Small intestine (tissue), 7 donors: ENCODE measurements around the gene GRIK4. TPM values are rescaled to one million over a fixed set of nuclear protein-coding genes. Genes with fewer than 3 reads are reported as not detected.
A peak's percentile ranks its signal among the peaks of the same experiment; 100 is the strongest.

Source experiments
- DNase-seq, 2 donors: peaks; one replicate each; pipeline versions ENCODE4 v3.0.0 to v3.0.0-alpha.2; 2013
- FAIRE-seq: peaks from 2 replicates; lab custom pipeline; 2012; peaks lifted over from hg19 to GRCh38; lab: Jason Lieb, UNC
- H3K27ac ChIP-seq, 3 donors: one replicate each; pipeline ENCODE4 v1.5.1; 2013; ENCODE audit warnings: low read length in 2 of 3, mild to moderate bottlenecking in 2 of 3, control low read depth in 1 of 3, inconsistent platforms in 1 of 3, low read depth in 1 of 3, moderate library complexity in 1 of 3
- H3K27me3 ChIP-seq, 3 donors: one replicate each; pipeline ENCODE4 v1.6.1; 2013; ENCODE audit warnings: low read length in 3 of 3, inconsistent platforms in 1 of 3; ENCODE audit not compliant: control insufficient read depth in 3 of 3, insufficient read depth in 3 of 3
- H3K36me3 ChIP-seq, 3 donors: one replicate each; pipeline ENCODE4 v1.6.1; 2013; ENCODE audit warnings: low read length in 3 of 3, inconsistent platforms in 1 of 3, low read depth in 1 of 3, mild to moderate bottlenecking in 1 of 3, moderate library complexity in 1 of 3; ENCODE audit not compliant: control insufficient read depth in 3 of 3, insufficient read depth in 2 of 3
- H3K4me1 ChIP-seq, 3 donors: one replicate each; pipeline ENCODE4 v1.6.1; 2013; ENCODE audit warnings: low read length in 2 of 3, inconsistent platforms in 1 of 3, low read depth in 1 of 3, mild to moderate bottlenecking in 1 of 3, moderate library complexity in 1 of 3; ENCODE audit not compliant: control insufficient read depth in 3 of 3, insufficient read depth in 2 of 3
- H3K4me3 ChIP-seq, 3 donors: one replicate each; pipeline ENCODE4 v1.5.1; 2013; ENCODE audit warnings: low read length in 3 of 3, control low read depth in 1 of 3, inconsistent platforms in 1 of 3, low read depth in 1 of 3, mild to moderate bottlenecking in 1 of 3, moderate library complexity in 1 of 3
- H3K9me3 ChIP-seq, 2 donors: one replicate each; pipeline ENCODE4 v1.6.1; 2013; ENCODE audit warnings: low read depth in 1 of 2, low read length in 1 of 2; ENCODE audit not compliant: control insufficient read depth in 2 of 2, insufficient read depth in 1 of 2
- WGBS, 3 donors: extraction: QIAGEN DNeasy Blood & Tissue Kit; methylation state at CpG; one replicate each; pipeline ENCODE4 v1.1.7; 2013; 5-methylcytosine and 5-hydroxymethylcytosine counted together
- polyA plus RNA-seq, 4 donors: library from polyadenylated mRNA; stranded (reverse) in 3 of 4; unstranded in 1 of 4; fragments of 200-250 nt in 3 of 4; fragments of 120-200 nt in 1 of 4; gene quantifications; one replicate each; pipeline versions ENCODE4 v1.2.1 to v1.2.3, GENCODE V29; 2013
- donor health status: healthy with polysubstance abuse.
- donor health status: control.
- donor health status: control.
- donor health status: Bipolar disorder and iron deficiency.
- donor health status: healthy.

The GRIK4 gene
- polyA plus RNA-seq, 4 donors: 0.15 to 1.4 (median 0.27) TPM; not detected in 1

- no peak for FAIRE-seq
- no peak overlapping the region for H3K27ac ChIP-seq
Measured at GRCh38 chr11:120940160-120940848, 428.8 kb downstream of the GRIK4 start.

GRCh38 chr11:120941000-120941399, 429.5 kb downstream of the GRIK4 start:
- FAIRE-seq (no peak), DNase-seq (no peak)
- Histone ChIP-seq H3K9me3 (peaks cover 0 to 13% of the 10 kb centered on the region in 2 donors), H3K4me1 (no peaks in the 10 kb centered on the region), H3K27me3 (peaks cover 0 to 3% (median 0%) of the 10 kb centered on the region in 3 donors), H3K27ac (no peak overlapping the region), H3K36me3 (no peaks in the 10 kb centered on the region), H3K4me3 (no peak overlapping the region)
- 74 to 85% (median 85%) methylated on average over 4 of the region's 4 CpGs for WGBS, 3 donors

More at GRCh38 chr11:120940160-120940848, 428.8 kb downstream of the GRIK4 start:
- H3K27me3 ChIP-seq: peaks cover 0 to 3% (median 0%) of the 10 kb centered on the region in 3 donors
- no peaks in the 10 kb centered on the region for H3K4me1 ChIP-seq
- DNase-seq: no peak
- H3K36me3 ChIP-seq: no peaks in the 10 kb centered on the region
- no peak overlapping the region for H3K4me3 ChIP-seq
- peaks cover 0 to 11% of the 10 kb centered on the region in 2 donors for H3K9me3 ChIP-seq
- WGBS, 3 donors: 83 to 92% (median 87%) methylated on average over 10 of the region's 10 CpGs

GRCh38 chr11:120942701-120943100, 431.2 kb downstream of the GRIK4 start:
- DNase-seq (no peak), FAIRE-seq (no peak)
- Histone ChIP-seq H3K4me3 (no peak overlapping the region), H3K27me3 (peaks cover 0 to 3% (median 0%) of the 10 kb centered on the region in 3 donors), H3K9me3 (peaks cover 0 to 13% of the 10 kb centered on the region in 2 donors), H3K27ac (no peak overlapping the region), H3K4me1 (no peaks in the 10 kb centered on the region), H3K36me3 (no peaks in the 10 kb centered on the region)
- WGBS, 3 donors: 83 to 89% (median 85%) methylated on average over 2 of the region's 2 CpGs

GRCh38 chr11:120945042-120945441, 433.5 kb downstream of the GRIK4 start:
- peaks cover 0 to 3% (median 0%) of the 10 kb centered on the region in 3 donors for H3K27me3 ChIP-seq
- H3K27ac ChIP-seq: no peak overlapping the region
- no peak overlapping the region for H3K4me3 ChIP-seq
- H3K4me1 ChIP-seq: no peaks in the 10 kb centered on the region
- DNase-seq: no peak
- 81 to 94% (median 89%) methylated on average over 5 of the region's 5 CpGs for WGBS, 3 donors
- no peak for FAIRE-seq
- peaks cover 0 to 13% of the 10 kb centered on the region in 2 donors for H3K9me3 ChIP-seq
- no peaks in the 10 kb centered on the region for H3K36me3 ChIP-seq

- Histone ChIP-seq H3K36me3 (no peaks in the 10 kb centered on the region), H3K27me3 (no peaks in the 10 kb centered on the region), H3K27ac (no peak overlapping the region), H3K4me3 (no peak overlapping the region), H3K4me1 (peaks cover 0 to 6% (median 0%) of the 10 kb centered on the region in 3 donors), H3K9me3 (no peaks in the 10 kb centered on the region)
- DNase-seq (no peak), FAIRE-seq (no peak)
- WGBS, 3 donors: 74 to 85% (median 82%) methylated on average over 6 of the region's 6 CpGs
Measured at GRCh38 chr11:120950880-120951279, 439.3 kb downstream of the GRIK4 start.

GRCh38 chr11:120952461-120953434, 441.2 kb downstream of the GRIK4 start:
- DNase-seq (peak; percentile 83 to 84), FAIRE-seq (no peak)
- H3K4me1 ChIP-seq: peaks cover 0 to 6% (median 0%) of the 10 kb centered on the region in 3 donors
- WGBS, 3 donors: 7 to 21% (median 14%) methylated on average over 20 of the region's 20 CpGs
- H3K27me3 ChIP-seq: no peaks in the 10 kb centered on the region
- peak overlapping the region in 1 of 3 donors; percentile 14 for H3K4me3 ChIP-seq
- H3K27ac ChIP-seq: no peak overlapping the region
- H3K9me3 ChIP-seq: no peaks in the 10 kb centered on the region
- no peaks in the 10 kb centered on the region for H3K36me3 ChIP-seq

- WGBS, 3 donors: 85 to 89% (median 88%) methylated on average over 7 of the region's 7 CpGs
- Histone ChIP-seq H3K27me3 (no peaks in the 10 kb centered on the region), H3K9me3 (no peaks in the 10 kb centered on the region), H3K27ac (no peak overlapping the region), H3K36me3 (no peaks in the 10 kb centered on the region), H3K4me1 (peaks cover 0 to 6% (median 0%) of the 10 kb centered on the region in 3 donors), H3K4me3 (no peak overlapping the region)
- FAIRE-seq (no peak), DNase-seq (no peak)
Measured at GRCh38 chr11:120954381-120954780, 442.8 kb downstream of the GRIK4 start.
